Measurements from ENCODE around the gene ZNF70.

Gene ZNF70

GRCh38 chr22:23695571-23696325 is 55.2 kb downstream of the ZNF70 start:
- H3K9ac ChIP-seq (ENCODE audit: low read length) = no peak overlapping the region
- no peaks in the 10 kb centered on the region for H3K27me3 ChIP-seq (replicated peaks; ENCODE audit: control insufficient read depth, insufficient read depth, low read length)
- H3K4me1 ChIP-seq (ENCODE audit: control insufficient read depth, insufficient read depth, low read length) = no peaks in the 10 kb centered on the region
- no peaks in the 10 kb centered on the region for H3K9me3 ChIP-seq (ENCODE audit: control insufficient read depth, low read length)
- H3K36me3 ChIP-seq (ENCODE audit: control insufficient read depth, insufficient read depth, low read length, severe bottlenecking) = peaks cover 52% of the 10 kb centered on the region
- DNase-seq (ENCODE audit: low read depth) = no peak
- H3K4me3 ChIP-seq (ENCODE audit: low read length) = no peak overlapping the region

- no peak overlapping the region for H3K9ac ChIP-seq (ENCODE audit: low read length)
- no peak for DNase-seq (ENCODE audit: low read depth)
- no peaks in the 10 kb centered on the region for H3K4me1 ChIP-seq (ENCODE audit: control insufficient read depth, insufficient read depth, low read length)
- H3K9me3 ChIP-seq (ENCODE audit: control insufficient read depth, low read length) = no peaks in the 10 kb centered on the region
- no peak overlapping the region for H3K4me3 ChIP-seq (ENCODE audit: low read length)
- peaks cover 52% of the 10 kb centered on the region for H3K36me3 ChIP-seq (ENCODE audit: control insufficient read depth, insufficient read depth, low read length, severe bottlenecking)
- no peaks in the 10 kb centered on the region for H3K27me3 ChIP-seq (replicated peaks; ENCODE audit: control insufficient read depth, insufficient read depth, low read length)
Measured at GRCh38 chr22:23695141-23695540, 55.8 kb downstream of the ZNF70 start.

- Histone ChIP-seq H3K4me3 (ENCODE audit: low read length) (no peak overlapping the region), H3K27me3 (replicated peaks; ENCODE audit: control insufficient read depth, insufficient read depth, low read length) (no peaks in the 10 kb centered on the region), H3K9ac (ENCODE audit: low read length) (no peak overlapping the region), H3K9me3 (ENCODE audit: control insufficient read depth, low read length) (no peaks in the 10 kb centered on the region), H3K36me3 (ENCODE audit: control insufficient read depth, insufficient read depth, low read length, severe bottlenecking) (peaks cover 54% of the 10 kb centered on the region), H3K4me1 (ENCODE audit: control insufficient read depth, insufficient read depth, low read length) (no peaks in the 10 kb centered on the region)
- no peak for DNase-seq (ENCODE audit: low read depth)
Measured at GRCh38 chr22:23693979-23694680, 56.8 kb downstream of the ZNF70 start.

GRCh38 chr22:23692598-23693291 is 58.2 kb downstream of the ZNF70 start:
- H3K9me3 ChIP-seq (ENCODE audit: control insufficient read depth, low read length) = no peaks in the 10 kb centered on the region
- H3K36me3 ChIP-seq (ENCODE audit: control insufficient read depth, insufficient read depth, low read length, severe bottlenecking) = peaks cover 53% of the 10 kb centered on the region
- no peak overlapping the region for H3K4me3 ChIP-seq (ENCODE audit: low read length)
- H3K27me3 ChIP-seq (replicated peaks; ENCODE audit: control insufficient read depth, insufficient read depth, low read length) = no peaks in the 10 kb centered on the region
- DNase-seq (ENCODE audit: low read depth) = no peak
- no peaks in the 10 kb centered on the region for H3K4me1 ChIP-seq (ENCODE audit: control insufficient read depth, insufficient read depth, low read length)
- no peak overlapping the region for H3K9ac ChIP-seq (ENCODE audit: low read length)

- Histone ChIP-seq H3K9me3 (ENCODE audit: control insufficient read depth, low read length) (no peaks in the 10 kb centered on the region), H3K4me3 (ENCODE audit: low read length) (no peak overlapping the region), H3K36me3 (ENCODE audit: control insufficient read depth, insufficient read depth, low read length, severe bottlenecking) (peaks cover 53% of the 10 kb centered on the region), H3K9ac (ENCODE audit: low read length) (no peak overlapping the region), H3K27me3 (replicated peaks; ENCODE audit: control insufficient read depth, insufficient read depth, low read length) (no peaks in the 10 kb centered on the region), H3K4me1 (ENCODE audit: control insufficient read depth, insufficient read depth, low read length) (no peaks in the 10 kb centered on the region)
- DNase-seq (ENCODE audit: low read depth) = no peak
Measured at GRCh38 chr22:23691748-23692423, 59.0 kb downstream of the ZNF70 start.

- no peaks in the 10 kb centered on the region for H3K4me1 ChIP-seq (ENCODE audit: control insufficient read depth, insufficient read depth, low read length)
- H3K9ac ChIP-seq (ENCODE audit: low read length) = no peak within 1 kb of the TSS
- no peaks in the 10 kb centered on the region for H3K9me3 ChIP-seq (ENCODE audit: control insufficient read depth, low read length)
- peaks cover 51% of the 10 kb centered on the region for H3K36me3 ChIP-seq (ENCODE audit: control insufficient read depth, insufficient read depth, low read length, severe bottlenecking)
- H3K4me3 ChIP-seq (ENCODE audit: low read length) = no peak within 1 kb of the TSS
- H3K27me3 ChIP-seq (replicated peaks; ENCODE audit: control insufficient read depth, insufficient read depth, low read length) = no peaks in the 10 kb centered on the region
- DNase-seq (ENCODE audit: low read depth) = no peak
Measured at GRCh38 chr22:23690713-23691112, 60.2 kb downstream of the ZNF70 start, which contains the start of gene RGL4. Gene RGL4 (plus strand): TSS chr22:23691013. CDS start chr22:23692031, 1,018 bp downstream.

- no peak overlapping the region for H3K9ac ChIP-seq (ENCODE audit: low read length)
- H3K4me3 ChIP-seq (ENCODE audit: low read length) = no peak overlapping the region
- H3K4me1 ChIP-seq (ENCODE audit: control insufficient read depth, insufficient read depth, low read length) = no peaks in the 10 kb centered on the region
- no peak for DNase-seq (ENCODE audit: low read depth)
- H3K36me3 ChIP-seq (ENCODE audit: control insufficient read depth, insufficient read depth, low read length, severe bottlenecking) = peaks cover 38% of the 10 kb centered on the region
- no peaks in the 10 kb centered on the region for H3K9me3 ChIP-seq (ENCODE audit: control insufficient read depth, low read length)
- no peaks in the 10 kb centered on the region for H3K27me3 ChIP-seq (replicated peaks; ENCODE audit: control insufficient read depth, insufficient read depth, low read length)
Measured at GRCh38 chr22:23689414-23689813, 61.5 kb downstream of the ZNF70 start.

Data from adipocyte (in vitro differentiated cells).